ENCODE results near the gene PTPRG. TPM values are rescaled to one million over a fixed set of nuclear protein-coding genes. Genes with fewer than 3 reads are reported as not detected.

The PTPRG gene
- total RNA-seq, 2 donors from 2014 or later: 33.9 to 39.2 TPM

GRCh38 chr3:61768284-61769037 lies 207.1 kb downstream of the PTPRG start:
- no peak for DNase-seq (ENCODE audit: low spot score)
- no peaks in the 10 kb centered on the region for H3K9me3 ChIP-seq
- no peaks in the 10 kb centered on the region for H3K36me3 ChIP-seq
- H3K4me1 ChIP-seq: peaks cover 0 to 20% of the 10 kb centered on the region in 2 donors
- no peak overlapping the region for H3K27ac ChIP-seq
- no peak overlapping the region for H3K4me3 ChIP-seq
- no peaks in the 10 kb centered on the region for H3K27me3 ChIP-seq
- no peak for TF ChIP-seq CTCF (IDR thresholded peaks at IDR 0.05)

- Histone ChIP-seq H3K4me3 (no peak overlapping the region), H3K4me1 (peaks cover 0 to 25% of the 10 kb centered on the region in 2 donors), H3K36me3 (no peaks in the 10 kb centered on the region), H3K27me3 (no peaks in the 10 kb centered on the region), H3K27ac (no peak overlapping the region), H3K9me3 (no peaks in the 10 kb centered on the region)
- no peak for DNase-seq (ENCODE audit: low spot score)
- no peak for TF ChIP-seq CTCF (IDR thresholded peaks at IDR 0.05)
These were observed 208.1 kb downstream of the PTPRG start for GRCh38 chr3:61769266-61769990.

- Histone ChIP-seq H3K36me3 (no peaks in the 10 kb centered on the region), H3K4me1 (peaks cover 0 to 24% of the 10 kb centered on the region in 2 donors), H3K9me3 (no peaks in the 10 kb centered on the region), H3K27me3 (no peaks in the 10 kb centered on the region), H3K27ac (no peak overlapping the region), H3K4me3 (no peak overlapping the region)
- no peak for DNase-seq (ENCODE audit: low spot score)
- no peak for TF ChIP-seq CTCF (IDR thresholded peaks at IDR 0.05)
These were observed 210.6 kb downstream of the PTPRG start for GRCh38 chr3:61771976-61772375.

- Histone ChIP-seq H3K27me3 (no peaks in the 10 kb centered on the region), H3K4me3 (no peak overlapping the region), H3K36me3 (no peaks in the 10 kb centered on the region), H3K27ac (no peak overlapping the region), H3K9me3 (no peaks in the 10 kb centered on the region), H3K4me1 (peaks cover 0 to 24% of the 10 kb centered on the region in 2 donors)
- DNase-seq (ENCODE audit: low spot score): no peak
- no peak for TF ChIP-seq CTCF (IDR thresholded peaks at IDR 0.05)
These were observed 211.1 kb downstream of the PTPRG start for GRCh38 chr3:61772456-61772855.

- no peak overlapping the region for H3K4me3 ChIP-seq
- no peak for TF ChIP-seq CTCF (IDR thresholded peaks at IDR 0.05)
- no peaks in the 10 kb centered on the region for H3K36me3 ChIP-seq
- no peak overlapping the region for H3K27ac ChIP-seq
- H3K9me3 ChIP-seq: no peaks in the 10 kb centered on the region
- peaks cover 0 to 19% of the 10 kb centered on the region in 2 donors for H3K4me1 ChIP-seq
- DNase-seq (ENCODE audit: low spot score): no peak
- H3K27me3 ChIP-seq: no peaks in the 10 kb centered on the region
These were observed 213.0 kb downstream of the PTPRG start for GRCh38 chr3:61774279-61774890.
